SKM-1 (cell line): ENCODE measurements around the gene CST4.
A peak's percentile ranks its signal among the peaks of the same experiment; 100 is the strongest.
"Not testable (repeated sequence)": the region's sequence is repeated elsewhere in the genome, so short reads cannot be mapped to it uniquely, and the experiment has no call there.

Source experiments
- DNase-seq: peaks from one replicate; lab custom pipeline; 2025; ENCODE audit not compliant: unreplicated experiment; lab: John Stamatoyannopoulos, UW

CST4 gene

DNA sequence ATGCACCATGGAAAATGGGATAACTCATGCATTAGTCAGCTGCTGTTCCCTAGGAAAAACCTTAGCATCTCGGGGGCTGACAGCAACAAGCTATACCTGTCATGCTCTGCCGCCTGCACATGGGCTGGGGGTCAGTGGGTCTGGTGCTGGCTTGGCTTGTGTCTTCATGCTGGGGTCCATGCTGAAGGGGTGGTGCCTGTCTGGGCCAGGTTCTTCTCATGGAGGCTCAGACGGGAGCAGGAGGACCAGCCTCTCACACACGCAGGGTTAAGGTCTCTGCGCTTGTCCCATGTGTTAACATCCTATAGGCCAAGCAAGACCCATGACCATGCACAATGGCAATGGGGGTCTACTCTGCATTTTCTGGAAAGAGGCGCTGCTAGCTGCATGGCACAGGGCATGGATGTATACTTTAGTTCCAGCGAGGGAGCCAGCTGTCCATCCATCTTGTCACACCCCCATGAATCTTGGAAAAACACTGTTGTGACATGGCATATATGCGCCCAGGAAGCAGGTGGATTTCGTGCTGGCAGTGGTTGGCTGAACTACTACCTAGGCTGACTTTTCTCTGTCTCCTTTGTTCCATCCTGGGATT is 26.5 kb downstream of the CST4 start:
- no peak for DNase-seq

DNA sequence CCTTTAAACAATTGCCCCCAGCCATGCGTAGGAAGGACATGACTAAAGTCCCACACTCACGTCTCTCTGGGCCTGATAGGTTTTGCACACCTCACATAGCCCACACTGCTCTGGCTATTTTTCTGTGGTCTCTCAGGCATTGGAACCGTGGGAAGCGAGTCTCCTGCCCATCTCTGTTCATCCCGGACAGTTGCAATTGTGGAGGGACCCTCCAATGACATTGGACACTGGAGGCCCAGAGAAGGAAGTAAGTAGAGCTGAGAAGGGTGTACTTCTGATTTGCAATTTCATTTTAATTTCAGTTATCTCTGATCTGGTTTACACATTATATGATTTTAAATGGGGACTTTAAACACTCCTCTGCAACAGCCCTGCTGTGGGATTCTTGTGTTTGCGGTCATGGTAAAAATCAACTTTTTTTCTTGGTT is 27.8 kb downstream of the CST4 start:
- DNase-seq = no peak

DNA sequence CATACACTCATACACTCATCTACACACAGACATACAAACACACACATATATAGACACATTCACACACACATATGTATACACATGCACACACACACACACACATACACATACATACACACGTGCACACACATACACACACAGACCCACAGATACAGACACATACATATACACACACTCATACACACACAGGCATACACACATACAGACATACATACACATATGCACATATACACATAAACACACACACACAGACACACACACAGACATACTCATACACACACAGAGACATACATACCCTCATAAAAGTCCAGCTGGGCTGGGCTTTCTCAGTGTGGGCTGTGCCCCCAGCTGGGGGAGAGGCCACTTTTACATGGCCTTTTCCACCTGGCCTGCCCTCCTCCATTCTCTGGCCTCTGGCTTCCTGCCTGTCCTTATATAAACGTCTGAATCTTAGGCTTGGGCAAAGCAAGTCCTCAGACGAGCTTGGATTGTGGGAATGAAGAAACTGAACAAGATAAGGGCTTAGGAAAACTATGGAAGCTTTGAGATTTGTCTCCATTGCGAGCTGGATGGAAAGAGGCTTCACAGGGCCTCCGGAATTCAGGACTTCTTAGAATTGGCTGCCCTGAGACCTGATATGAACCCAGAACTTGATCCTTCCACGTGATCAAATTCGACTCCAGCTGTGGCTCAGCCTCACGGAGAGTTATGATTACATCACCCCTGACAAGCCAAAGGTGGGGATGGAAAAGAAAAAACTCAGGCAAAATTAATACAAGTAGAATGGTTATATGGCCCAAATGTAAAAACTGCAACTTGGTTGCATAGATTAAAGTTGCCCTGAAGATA is 28.6 kb downstream of the CST4 start:
- DNase-seq = no peak

DNA sequence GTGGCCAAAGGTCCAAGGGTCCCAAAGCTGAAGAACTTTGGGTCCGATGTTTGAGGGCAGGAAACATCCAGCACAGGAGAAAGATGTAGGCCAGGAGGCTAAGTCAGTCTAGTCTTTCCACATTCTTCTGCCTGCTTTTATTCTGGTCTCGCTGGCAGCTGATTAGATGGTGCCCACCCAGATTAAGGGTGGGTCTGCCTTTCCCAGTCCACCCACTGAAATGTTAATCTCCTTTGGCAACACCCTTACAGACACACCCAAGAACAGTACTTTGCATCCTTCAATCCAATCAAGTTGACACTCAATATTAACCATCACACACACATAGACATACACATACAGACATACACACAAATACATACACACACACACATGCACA is 29.2 kb downstream of the CST4 start:
- DNase-seq = not testable (repeated sequence)

DNA sequence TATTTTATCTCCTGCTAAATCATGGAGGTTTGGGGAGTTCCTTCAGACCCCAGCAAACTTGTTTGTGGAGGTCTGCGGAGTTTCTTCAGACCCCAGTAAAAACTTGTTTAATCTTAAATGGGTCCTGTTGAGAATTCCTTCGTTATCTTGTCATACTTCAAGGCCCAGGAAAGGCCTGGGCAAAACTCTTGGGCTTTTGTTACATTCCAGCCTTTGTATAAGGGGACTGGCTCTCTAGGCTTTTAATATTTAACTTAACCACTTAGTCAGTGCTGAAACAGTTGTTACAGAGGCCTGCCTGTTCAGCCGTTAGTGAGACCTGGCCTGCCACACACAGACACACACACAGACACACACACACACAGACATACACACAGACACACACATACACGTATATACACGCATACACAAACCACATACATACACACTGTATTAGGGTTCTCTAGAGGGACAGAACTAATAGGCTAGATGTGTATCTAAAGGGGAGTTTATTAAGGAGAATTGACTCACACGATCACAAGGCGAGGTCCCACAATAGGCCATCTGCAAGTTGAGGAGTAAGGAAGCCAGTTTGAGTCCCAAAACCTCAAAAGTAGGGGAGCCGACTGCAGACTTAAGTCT is 29.7 kb downstream of the CST4 start:
- DNase-seq = no peak

DNA sequence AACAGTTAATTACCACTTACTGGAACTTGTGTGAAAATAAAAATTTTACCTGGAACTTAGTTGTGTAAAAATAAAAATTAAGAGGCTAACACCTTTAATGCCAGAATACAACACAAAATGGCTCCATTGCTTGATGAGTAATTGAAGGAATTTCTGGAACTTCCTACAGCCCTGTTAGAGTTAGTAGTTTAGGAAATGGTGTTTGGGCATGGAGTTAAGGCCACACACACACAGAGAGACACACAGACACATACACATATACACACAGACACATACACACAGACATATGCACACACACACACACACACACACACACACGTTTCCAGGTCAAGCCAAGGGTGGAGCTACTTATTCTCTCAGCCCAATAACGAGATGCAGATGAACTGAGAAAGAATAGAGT is 30.5 kb downstream of the CST4 start:
- DNase-seq = no peak

DNA sequence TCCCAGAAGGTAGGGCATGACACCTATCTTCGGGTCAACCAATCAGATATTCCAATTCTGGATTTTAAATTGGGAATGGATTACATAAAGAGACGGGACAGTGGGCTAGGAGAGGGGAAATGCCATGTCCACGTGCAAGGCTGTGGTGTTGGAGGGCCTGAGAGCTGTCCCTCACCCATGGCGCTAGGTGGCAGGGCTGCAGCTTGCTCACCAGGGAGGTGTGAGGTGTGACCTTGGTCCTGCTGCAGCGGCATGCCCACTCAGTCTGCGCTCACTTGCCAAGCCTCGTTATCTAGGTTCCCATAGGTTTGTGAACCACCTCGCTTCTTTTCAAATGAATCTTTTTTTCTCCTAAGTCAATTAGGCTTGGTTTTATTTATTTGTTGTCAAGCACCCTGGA is 31.6 kb downstream of the CST4 start:
- DNase-seq = no peak

DNA sequence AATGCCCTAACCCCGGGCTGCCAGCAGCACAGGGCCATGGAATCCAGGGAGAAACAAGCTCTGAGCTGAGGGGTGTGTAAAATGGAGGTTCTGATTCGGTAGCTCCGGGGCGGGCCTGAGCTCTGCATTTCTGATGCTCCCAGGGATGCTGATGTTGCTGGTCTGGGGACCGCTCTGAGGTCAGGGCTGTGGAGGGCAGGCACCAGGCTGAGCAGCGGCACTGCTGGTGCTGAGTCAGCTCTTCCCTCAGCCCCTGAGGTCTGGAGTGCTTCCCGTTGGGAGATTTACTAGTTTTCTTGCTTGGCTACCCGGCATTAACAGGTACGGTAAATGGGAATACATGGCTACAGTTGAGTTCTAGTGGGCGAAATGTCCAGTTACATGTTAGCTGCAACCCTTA is 32.5 kb downstream of the CST4 start:
- DNase-seq = no peak

DNA sequence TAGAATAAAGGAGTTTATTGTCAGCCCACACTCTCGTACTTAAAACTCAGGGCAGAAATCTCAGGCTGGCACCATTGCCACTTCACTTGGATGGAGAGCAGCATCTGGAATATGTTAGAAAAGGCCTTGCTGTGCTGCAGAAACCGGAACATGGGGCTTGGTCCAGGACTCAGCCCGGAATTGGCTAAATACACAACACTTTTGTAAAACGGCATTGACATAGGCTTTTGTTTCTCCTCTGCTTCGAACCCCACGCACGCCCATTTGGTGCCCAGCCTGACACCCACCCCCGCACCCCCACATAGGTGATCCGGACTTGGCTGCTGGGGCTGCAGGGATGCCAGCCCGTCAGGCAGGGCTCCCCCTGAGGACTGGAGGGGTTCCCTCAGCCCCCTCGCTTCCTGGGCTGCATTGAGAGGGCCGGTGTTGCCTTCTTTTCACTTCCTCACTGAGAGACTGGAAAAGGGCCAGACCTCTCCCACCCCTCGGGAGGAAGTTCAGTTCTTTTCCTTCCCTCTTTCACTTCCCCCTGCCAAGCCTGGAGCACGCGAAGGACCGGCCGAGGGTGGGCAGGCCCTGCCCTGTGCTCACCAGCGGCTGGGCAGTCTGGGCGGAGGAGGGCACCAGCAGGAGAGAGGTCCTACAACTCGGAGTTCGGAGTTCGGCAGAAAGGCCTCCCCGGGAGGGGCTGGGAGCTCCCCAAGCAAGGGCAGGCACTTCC is 33.2 kb downstream of the CST4 start:
- peak; percentile 75 for DNase-seq

DNA sequence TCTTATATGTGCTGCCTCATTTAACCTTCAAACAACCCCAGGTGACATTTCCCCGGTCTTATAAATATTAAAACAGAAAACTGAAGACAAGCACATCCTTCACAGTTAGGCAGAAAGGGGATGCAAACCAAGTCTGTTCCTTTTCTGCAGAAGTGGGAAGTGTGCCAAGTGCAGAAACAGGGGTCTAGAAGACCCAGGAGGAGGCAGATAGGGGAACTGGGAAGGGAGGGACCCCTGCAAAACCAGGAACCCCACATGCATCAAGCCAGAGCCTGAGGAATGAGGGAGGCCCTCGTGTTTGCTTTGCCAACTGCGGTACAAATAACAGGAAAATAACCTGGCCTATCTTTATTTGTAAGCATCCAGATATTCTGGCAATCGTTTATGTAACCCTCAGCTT is 34.1 kb downstream of the CST4 start:
- no peak for DNase-seq

DNA sequence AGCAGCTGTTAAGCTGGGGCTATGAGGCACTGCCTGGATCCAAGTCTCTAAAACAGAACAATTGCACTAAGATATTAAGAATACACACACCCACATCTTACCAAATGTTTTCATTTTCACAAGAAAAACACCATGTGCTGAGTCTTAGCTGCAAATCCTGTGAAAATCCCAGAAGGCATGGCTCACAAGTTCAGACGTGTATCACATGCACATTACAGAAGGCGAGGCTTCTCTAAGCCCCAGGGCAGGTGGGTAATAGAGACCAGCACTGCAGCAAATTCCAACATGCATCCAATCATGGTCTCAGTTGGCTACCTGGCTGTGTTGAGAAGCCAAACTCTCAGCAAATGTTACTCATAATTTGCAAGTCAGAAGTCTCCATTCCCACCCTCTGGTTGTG is 34.8 kb downstream of the CST4 start:
- DNase-seq = no peak

DNA sequence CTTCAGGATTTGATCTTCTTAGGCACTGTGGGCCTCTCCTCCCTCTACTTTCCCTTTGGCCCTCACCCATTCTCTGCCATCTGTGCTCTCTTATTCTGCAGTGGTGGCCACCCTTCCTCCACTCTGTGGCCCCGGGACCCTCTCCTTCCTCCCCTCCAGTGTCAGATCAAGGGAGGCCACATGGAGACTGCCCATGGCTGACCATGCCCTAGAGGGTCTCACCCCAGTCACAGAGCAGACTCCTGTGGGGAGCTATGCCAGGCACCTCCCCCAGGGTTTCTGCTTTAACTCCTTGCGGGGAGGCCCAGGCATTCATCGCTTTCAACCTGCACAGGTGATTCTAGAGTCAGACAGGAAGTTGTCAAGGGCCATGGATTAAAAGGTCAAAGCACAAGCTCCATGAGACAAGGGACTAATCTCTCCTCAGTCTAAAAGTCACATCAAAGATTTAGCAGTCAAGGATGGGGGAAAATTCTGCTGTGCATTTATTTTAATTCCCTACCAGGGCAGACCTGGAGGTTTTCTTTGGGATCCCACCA is 35.4 kb downstream of the CST4 start:
- DNase-seq = no peak

DNA sequence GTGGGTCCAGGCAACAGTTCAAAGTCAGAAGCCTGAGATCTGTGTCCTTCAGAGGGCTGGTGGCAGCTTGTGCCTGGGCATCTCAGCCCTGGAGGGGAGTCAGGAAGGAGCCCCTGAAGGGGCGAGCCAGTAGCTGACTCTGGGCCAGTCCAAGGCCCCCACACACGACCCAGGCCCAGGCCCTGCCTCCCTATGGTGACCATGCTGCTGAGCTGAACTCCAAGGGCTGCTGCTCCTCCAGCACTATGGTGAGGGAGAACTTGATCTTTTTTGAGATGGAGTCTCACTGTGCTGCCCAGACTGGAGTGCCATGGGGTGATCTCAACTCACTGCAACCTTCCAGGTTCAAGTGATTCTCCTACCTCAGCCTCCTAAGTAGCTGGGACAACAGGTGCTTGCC is 35.9 kb downstream of the CST4 start:
- DNase-seq = no peak

DNA sequence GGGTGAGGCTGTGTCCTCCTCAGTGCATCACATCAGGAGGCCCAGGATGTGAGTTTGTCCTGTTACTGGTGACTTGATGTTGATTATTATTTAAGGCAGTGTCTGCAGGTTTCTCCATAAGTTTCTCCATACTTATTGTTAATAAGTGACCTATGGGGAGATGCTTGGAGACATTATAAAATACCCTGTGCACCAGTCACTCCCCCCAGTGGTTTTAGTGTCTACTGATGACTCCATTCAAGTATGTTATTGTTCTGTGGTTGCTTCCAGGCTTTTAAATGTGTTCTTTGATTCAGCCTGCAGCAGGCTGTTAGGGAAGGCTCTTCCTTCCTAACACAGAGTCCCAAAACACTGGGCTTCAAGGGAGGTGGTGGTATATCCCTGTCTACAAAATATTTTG is 36.5 kb downstream of the CST4 start:
- DNase-seq = no peak

DNA sequence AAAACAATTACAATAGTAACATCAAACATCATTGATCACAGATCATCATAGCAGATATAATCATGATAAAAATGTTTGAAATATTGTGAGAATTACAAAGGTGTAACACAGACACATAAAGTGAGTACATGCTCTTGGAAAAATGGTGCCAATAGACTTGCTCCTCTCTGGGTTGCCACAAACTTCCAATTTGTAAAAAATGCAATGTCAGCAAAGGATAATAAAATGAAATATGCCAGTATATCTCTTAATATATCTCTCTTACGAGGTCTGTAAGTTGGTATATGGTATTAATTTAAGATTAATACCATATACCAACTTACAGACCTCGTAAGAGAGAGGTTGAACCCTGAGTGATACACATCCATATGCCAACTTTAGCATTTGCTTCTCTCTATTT is 37.7 kb downstream of the CST4 start:
- no peak for DNase-seq

DNA sequence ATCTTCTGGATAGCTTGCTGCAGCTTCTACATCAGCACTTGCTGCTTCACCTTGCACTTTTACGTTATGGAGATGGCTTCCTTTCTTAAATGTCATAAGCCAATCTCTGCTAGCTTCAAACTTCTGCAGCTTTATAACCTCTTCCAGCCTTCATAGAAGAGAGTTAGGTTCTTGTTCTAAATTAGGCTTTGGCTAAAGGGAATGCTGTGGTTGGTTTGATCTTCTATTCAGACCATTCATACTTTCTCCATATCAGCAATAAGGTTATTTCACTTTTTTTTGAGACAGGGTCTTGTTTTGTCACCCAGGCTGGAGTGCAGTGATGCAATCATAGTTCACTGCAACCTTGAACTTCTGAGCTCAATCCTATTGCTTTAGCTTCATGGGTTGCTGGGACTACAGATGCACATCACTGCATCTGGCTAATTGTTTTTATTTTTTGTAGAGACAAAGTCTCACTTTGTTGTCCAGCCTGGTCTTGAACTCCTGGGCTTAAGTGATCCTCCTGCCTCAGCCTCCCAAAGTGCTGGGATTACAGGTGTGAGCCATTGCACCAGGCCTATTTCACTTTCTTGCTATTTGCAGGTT is 38.9 kb downstream of the CST4 start:
- no peak for DNase-seq

DNA sequence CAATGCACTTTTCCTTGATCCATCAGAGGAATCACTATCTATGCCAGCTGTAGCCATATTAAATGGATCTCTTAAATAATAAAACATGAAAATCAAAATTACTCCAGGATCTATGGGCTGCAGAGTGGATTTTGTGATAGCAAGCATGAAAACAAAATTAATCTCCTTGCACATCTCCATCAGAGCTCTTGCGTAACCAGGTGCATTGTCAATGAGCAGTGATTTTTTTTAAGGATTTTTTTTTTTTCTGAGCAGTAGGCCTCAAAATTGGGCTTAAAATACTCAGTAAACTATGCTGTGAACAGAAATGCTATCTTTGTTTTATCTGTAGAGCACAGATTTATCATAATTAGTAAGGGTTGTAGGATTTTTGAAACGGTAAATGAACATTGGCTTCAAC is 39.6 kb downstream of the CST4 start:
- DNase-seq = no peak

DNA sequence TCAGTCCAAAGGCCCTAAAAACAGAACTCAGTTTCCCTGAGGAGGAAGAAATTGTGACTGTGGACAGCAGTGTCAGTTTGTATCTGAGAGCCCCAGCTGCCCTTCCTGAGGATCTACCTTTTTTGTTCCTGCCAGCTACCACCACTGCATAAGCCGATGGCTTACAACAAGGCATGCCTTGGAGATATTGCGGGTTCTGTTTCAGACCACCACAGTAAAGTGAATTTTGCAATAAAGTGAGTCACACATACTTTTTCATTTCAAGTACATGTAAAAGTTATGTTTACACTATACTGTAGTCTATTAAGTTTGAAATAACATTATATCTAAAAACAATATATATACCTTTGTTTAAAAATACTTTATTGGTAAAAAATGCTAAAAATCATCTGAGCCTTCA is 41.5 kb downstream of the CST4 start:
- peak; percentile 38 for DNase-seq

DNA sequence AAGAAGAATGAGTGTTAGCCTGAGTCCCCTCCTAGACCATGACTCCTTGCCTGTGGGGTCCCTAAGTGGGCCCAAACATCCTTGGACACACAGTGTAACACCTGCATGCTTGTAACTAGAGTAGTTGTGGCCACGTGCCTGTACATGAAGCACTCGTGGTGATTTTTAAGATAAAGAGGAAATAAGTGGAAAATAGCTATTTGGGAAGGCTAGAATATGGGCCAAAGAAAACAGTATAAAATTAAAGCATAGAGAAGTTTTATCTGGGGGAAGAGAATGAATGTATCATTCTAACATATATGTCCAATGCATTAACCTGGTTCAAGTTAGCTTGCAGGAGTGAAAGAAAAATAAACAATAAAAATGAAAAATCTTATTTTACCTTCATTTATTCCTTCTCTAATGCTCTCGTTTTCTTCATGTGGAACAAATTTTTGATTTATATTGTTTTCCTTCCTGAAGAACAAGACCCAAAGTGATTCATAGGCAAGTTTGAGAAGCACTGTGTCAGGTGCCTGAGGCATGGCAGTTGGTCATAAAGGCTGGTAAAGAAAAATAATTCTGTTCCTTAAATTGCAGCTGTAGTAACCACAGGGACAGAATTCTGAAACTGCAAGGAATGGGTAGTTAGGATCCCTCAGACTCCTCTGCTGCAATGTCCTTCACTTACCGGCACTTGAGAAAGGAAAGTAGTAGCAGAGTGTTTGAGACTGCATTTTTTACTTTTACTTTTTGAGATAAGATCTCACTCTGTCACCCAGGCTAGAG is 42.5 kb downstream of the CST4 start:
- DNase-seq = no peak

DNA sequence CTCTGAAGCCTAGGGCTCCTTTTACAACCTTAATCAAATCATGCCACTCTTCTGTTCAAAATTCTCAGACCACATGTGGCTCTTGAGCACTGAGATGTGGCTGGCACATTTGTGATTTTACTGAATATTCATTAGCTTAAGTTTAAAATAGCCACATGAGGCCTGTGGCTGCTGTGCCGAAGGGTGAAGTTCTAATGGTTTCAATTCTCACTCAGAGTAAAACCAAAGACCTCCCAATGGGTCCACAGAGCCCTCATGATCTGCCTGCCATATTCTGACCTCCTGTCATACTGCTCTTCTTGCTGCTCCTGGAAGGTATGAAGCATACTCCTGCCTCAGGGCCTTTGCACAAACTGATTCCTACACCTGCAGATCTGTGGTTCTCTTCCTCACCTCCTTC is 43.3 kb downstream of the CST4 start:
- DNase-seq = no peak
